Neutrophil (primary cell): ENCODE data around the gene AMPD3.

Source experiments
- H3K27ac ChIP-seq: fragments of 200-600 bp; sonication (generic); 2 replicates; pipeline ENCODE4 v1.5.1; 2016; ENCODE audit warnings: mild to moderate bottlenecking, moderate library complexity
- H3K27me3 ChIP-seq: fragments of 200-600 bp; sonication (generic); 2 replicates; pipeline ENCODE4 v1.6.0; 2016; ENCODE audit warnings: mild to moderate bottlenecking
- H3K36me3 ChIP-seq: fragments of 200-600 bp; sonication (generic); 2 replicates; pipeline ENCODE4 v1.5.1; 2017
- H3K4me1 ChIP-seq, 2 experiments: fragments of 200-600 bp in 1 of 2; sonication (generic) in 1 of 2; 1 replicate in 1 of 2; 2 replicates in 1 of 2; pipeline versions ENCODE4 v1.5.1 to v1.6.1; 2013 to 2016; ENCODE audit warnings: low read depth in 1 of 2, low read length in 1 of 2, mild to moderate bottlenecking in 1 of 2, moderate library complexity in 1 of 2; ENCODE audit not compliant: control insufficient read depth in 1 of 2, insufficient read depth in 1 of 2
- H3K4me3 ChIP-seq, 2 experiments: fragments of 200-600 bp in 1 of 2; sonication (generic) in 1 of 2; 1 replicate in 1 of 2; 2 replicates in 1 of 2; pipeline ENCODE4 v1.5.1; 2013 to 2016; ENCODE audit warnings: low read depth in 1 of 2, low read length in 1 of 2, mild to moderate bottlenecking in 1 of 2, moderate library complexity in 1 of 2
- H3K9me3 ChIP-seq: fragments of 200-600 bp; sonication (generic); 2 replicates; pipeline ENCODE4 v1.5.1; 2016
- TF ChIP-seq, protein P1 (sequence below): fragments of 200-600 bp; sonication (generic); IDR thresholded peaks from 2 replicates; pipeline ENCODE4 v1.5.1; 2016; ENCODE audit warnings: antibody characterized with exemption

Gene AMPD3

DNA sequence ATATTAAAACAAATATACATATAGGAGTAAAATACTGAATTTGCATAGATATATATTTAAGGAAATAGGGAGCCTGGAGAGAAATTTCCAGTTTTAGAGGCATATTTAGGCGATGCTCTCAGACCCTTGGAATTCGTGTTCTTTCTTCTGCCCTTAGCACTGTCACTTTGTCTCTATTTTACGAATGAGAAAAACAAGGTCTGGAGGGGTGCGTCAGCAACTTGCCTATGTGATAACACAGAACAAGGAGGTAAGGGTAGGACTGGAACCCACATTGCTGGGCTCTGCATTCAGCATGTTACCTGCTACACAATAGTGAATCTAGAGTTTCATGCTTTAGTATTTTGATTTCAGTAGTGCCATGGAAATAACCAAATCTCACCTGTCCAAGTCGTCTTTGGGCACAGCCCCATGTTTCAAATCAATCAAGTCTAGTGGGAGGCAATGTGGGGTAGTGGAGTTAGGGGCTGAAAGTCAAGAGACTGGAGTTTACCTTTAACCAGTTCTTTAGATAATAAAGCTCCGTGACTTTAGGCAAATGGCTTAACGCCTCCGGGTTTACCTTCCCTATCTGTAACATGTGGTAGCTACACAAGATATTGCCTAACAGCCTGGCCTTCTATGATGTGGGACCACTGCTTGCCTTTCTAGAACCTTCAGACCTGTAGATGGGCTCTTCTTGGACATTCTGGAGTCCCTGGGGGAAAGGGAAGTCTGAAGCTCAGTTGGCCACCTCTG, 44.8 kb upstream of the AMPD3 start:
- Histone ChIP-seq H3K4me3 (no peak overlapping the region), H3K27me3 (no peaks in the 10 kb centered on the region), H3K36me3 (no peaks in the 10 kb centered on the region), H3K27ac (no peak overlapping the region), H3K4me1 (peaks cover 44 to 45% of the 10 kb centered on the region in 2 experiments), H3K9me3 (no peaks in the 10 kb centered on the region)
- TF ChIP-seq, protein P1, sequence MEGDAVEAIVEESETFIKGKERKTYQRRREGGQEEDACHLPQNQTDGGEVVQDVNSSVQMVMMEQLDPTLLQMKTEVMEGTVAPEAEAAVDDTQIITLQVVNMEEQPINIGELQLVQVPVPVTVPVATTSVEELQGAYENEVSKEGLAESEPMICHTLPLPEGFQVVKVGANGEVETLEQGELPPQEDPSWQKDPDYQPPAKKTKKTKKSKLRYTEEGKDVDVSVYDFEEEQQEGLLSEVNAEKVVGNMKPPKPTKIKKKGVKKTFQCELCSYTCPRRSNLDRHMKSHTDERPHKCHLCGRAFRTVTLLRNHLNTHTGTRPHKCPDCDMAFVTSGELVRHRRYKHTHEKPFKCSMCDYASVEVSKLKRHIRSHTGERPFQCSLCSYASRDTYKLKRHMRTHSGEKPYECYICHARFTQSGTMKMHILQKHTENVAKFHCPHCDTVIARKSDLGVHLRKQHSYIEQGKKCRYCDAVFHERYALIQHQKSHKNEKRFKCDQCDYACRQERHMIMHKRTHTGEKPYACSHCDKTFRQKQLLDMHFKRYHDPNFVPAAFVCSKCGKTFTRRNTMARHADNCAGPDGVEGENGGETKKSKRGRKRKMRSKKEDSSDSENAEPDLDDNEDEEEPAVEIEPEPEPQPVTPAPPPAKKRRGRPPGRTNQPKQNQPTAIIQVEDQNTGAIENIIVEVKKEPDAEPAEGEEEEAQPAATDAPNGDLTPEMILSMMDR = no peak

DNA sequence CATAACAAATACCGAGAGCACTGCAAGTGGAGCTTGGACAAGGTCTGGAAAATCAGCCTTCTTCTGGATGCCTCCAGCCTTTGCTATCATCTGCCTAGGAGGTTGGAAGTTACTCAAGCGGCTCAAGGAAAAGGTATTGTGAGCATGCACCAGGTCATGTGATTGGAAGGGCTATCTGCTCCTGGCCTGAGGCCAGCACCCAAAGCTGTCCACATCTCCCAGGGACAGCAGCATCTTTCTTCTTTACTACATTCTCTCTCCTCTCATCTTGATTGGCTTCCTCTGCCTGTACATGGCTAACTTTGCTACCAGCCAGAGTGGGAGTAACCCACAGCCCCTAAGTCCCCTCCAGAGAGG, 44.2 kb upstream of the AMPD3 start:
- Histone ChIP-seq H3K27me3 (no peaks in the 10 kb centered on the region), H3K4me3 (no peak overlapping the region), H3K9me3 (no peaks in the 10 kb centered on the region), H3K4me1 (peaks cover 50 to 51% of the 10 kb centered on the region in 2 experiments), H3K27ac (no peak overlapping the region), H3K36me3 (no peaks in the 10 kb centered on the region)
- TF ChIP-seq, protein P1 = no peak

DNA sequence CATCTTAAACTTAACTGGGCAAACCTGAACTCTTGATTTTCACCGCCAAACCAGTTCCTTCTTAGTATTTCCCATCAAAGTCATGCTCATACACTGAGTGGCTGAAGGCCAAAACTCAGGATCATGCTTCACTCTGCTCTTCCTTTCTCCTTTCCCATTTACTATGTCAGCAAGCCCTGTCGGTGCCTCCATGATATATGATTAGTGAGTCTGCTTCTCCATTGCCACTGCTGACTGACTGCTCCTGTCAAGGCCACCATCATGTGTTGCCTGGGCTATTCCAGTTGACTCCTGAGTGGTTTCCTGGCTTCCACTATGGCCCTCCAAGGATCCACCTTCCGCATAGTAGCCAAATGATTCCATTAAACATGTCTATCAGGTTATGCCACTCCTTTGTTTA, 42.8 kb upstream of the AMPD3 start:
- peaks cover 59 to 62% of the 10 kb centered on the region in 2 experiments for H3K4me1 ChIP-seq
- TF ChIP-seq, protein P1 = no peak

DNA sequence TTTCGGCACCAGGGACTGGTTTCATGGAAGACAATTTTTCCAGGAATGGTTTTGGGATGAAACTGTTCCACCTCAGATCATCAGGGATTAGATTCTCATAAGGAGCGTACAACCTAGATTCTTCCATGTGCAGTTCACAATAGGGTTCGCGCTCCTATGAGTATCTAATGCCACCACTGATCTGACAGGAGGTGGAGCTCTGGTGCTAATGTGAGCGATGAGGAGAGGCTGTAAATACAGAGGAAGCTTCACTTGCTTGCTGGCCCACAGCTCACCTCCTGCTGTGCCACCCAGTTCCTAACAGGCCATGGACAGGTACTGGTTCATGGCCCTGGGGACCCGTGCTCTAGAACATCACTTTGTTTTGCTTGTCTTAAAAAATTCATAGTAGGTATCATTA, 41.8 kb upstream of the AMPD3 start:
- Histone ChIP-seq H3K27me3 (no peaks in the 10 kb centered on the region), H3K36me3 (no peaks in the 10 kb centered on the region), H3K9me3 (no peaks in the 10 kb centered on the region), H3K4me3 (no peak overlapping the region), H3K4me1 (peaks cover 63 to 70% of the 10 kb centered on the region in 2 experiments), H3K27ac (peak overlapping the region; percentile 77)
- TF ChIP-seq, protein P1 = no peak

More for the DNA sequence above, 42.8 kb upstream of the AMPD3 start:
- H3K9me3 ChIP-seq = no peaks in the 10 kb centered on the region
- no peak overlapping the region for H3K27ac ChIP-seq
- no peaks in the 10 kb centered on the region for H3K36me3 ChIP-seq
- H3K27me3 ChIP-seq = no peaks in the 10 kb centered on the region
- H3K4me3 ChIP-seq = no peak overlapping the region

DNA sequence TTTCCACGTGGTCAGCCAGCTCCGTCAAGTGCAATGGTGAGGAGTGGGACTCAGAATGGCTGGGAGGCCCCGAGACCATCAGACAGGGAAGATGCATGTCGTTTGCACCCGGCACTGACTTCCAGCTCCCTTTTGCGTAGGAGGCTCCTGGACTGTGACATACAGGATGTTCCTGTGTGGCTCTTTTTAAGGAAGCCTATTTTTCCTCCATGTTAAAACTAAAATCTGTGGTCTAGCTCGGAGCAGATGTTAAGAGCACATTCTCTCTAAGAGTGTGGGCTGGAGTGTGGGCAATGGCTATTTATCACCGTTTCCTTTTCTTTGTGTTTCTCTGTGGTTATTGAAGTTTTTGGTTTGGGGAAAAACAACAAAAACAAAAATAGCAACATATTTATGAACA, 40.9 kb upstream of the AMPD3 start:
- Histone ChIP-seq H3K27me3 (no peaks in the 10 kb centered on the region), H3K4me3 (peak overlapping the region; percentile 16 to 34)

More for the DNA sequence above, 40.9 kb upstream of the AMPD3 start:
- peak overlapping the region; percentile 77 for H3K27ac ChIP-seq
- H3K9me3 ChIP-seq = no peaks in the 10 kb centered on the region
- peaks cover 69 to 77% of the 10 kb centered on the region in 2 experiments for H3K4me1 ChIP-seq
- no peaks in the 10 kb centered on the region for H3K36me3 ChIP-seq
- TF ChIP-seq, protein P1 = no peak
